ENCODE results near the gene RNF213.

Gene RNF213

GRCh38 chr17:80408872-80409271 is 148.2 kb downstream of the RNF213 start:
- in situ Hi-C loops (cut with HindIII; ENCODE audit: low sequenced_read_pairs), result no loop called here

- in situ Hi-C loops (cut with HindIII; ENCODE audit: low sequenced_read_pairs), result loop anchor here (10.0 kb wide), 1 partner anchor 115 kb away; no protein-coding TSS in a partner anchor
These were observed 149.0 kb downstream of the RNF213 start for GRCh38 chr17:80409626-80410025.

- in situ Hi-C loops (cut with HindIII; ENCODE audit: low sequenced_read_pairs), result loop anchor here (10.0 kb wide), 1 partner anchor 114 kb away; no protein-coding TSS in a partner anchor
These were observed 149.9 kb downstream of the RNF213 start for GRCh38 chr17:80410441-80411087.

- in situ Hi-C loops (cut with HindIII; ENCODE audit: low sequenced_read_pairs), result loop anchor here (10.0 kb wide), 1 partner anchor 111 kb away; no protein-coding TSS in a partner anchor
These were observed 153.3 kb downstream of the RNF213 start for GRCh38 chr17:80413771-80414507.

DNA sequence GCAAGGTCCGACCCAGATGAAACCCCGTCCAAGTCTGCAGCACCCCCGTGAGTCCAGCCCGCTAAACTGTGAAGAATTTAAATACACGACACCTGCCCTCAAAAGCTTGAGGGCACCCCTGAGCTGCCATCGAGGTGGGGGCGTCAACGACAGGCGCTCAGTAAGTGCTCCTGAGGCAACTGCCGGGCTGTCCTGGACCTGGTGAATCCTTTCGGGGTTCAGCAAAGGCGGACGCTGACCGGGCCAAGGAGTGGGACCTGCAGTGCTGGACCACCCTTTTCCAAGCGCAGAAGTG is 153.8 kb downstream of the RNF213 start:
- in situ Hi-C loops (cut with HindIII; ENCODE audit: low sequenced_read_pairs), result loop anchor here (10.0 kb wide), 1 partner anchor 110 kb away; no protein-coding TSS in a partner anchor

GRCh38 chr17:80414803-80415625 is 154.4 kb downstream of the RNF213 start, which contains the start of gene ENDOV:
ENDOV (plus strand) TSS chr17:80415167; CDS start chr17:80415195, 28 bp downstream.
- in situ Hi-C loops (cut with HindIII; ENCODE audit: low sequenced_read_pairs), result loop anchor here (10.0 kb wide), 1 partner anchor 110 kb away; no protein-coding TSS in a partner anchor

DNA sequence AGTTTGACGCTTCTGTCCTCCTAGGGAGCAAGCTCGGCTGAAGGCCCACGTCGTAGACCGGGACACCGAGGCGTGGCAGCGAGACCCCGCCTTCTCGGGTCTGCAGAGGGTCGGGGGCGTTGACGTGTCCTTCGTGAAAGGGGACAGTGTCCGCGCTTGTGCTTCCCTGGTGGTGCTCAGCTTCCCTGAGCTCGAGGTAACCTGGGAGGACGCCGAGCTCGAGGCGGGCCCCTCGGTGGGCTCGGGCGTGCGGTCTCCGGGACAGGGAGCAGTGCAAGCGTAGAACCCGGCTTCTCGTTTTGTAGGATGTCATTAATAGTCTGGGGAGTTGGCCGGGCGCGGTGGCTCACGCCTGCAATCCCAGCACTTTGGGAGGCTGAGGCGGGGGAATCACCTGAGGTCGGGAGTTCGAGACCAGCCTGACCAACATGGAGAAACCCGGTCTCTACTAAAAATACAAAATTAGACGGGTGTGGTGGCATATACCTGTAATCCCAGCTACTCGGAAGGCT is 155.0 kb downstream of the RNF213 start:
- in situ Hi-C loops (cut with HindIII; ENCODE audit: low sequenced_read_pairs), result loop anchor here (10.0 kb wide), 1 partner anchor 109 kb away; no protein-coding TSS in a partner anchor

DNA sequence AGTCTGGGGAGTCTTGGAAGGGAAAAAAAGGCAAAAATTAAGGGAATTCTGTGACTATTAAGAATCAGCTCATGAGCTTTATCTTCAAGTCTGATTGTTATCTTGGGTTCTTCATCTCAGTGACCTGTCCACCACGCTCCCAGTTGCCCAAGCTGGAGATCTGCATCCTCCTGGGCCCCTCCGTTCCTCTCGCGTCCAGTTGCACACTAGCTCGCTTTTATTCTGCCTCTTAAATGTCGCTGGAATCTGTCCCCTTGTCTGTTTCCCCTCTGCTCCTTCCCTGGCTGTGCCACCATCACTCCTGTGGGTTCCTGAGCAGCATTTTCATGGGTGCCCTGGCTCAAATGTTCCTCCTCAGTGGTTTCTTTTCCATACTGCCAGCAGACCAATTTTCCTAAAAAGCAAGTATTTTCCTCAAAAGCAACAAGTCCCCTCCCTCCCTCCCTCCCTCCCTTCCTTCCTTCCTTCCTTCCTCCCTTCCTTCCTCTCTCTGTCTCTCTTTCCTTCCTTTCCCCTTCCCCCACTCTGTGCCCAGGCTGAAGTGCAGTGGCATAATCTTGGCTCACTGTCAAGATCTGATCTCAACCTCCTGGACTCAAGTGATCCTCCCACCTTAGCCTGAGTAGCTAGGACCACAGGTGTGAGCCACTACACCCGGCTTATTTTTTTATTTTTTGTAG is 155.7 kb downstream of the RNF213 start:
- in situ Hi-C loops (cut with HindIII; ENCODE audit: low sequenced_read_pairs), result loop anchor here (10.0 kb wide), 1 partner anchor 108 kb away; no protein-coding TSS in a partner anchor

GRCh38 chr17:80416940-80417293 is 156.3 kb downstream of the RNF213 start:
- in situ Hi-C loops (cut with HindIII; ENCODE audit: low sequenced_read_pairs), result loop anchor here (10.0 kb wide), 1 partner anchor 108 kb away; no protein-coding TSS in a partner anchor

DNA sequence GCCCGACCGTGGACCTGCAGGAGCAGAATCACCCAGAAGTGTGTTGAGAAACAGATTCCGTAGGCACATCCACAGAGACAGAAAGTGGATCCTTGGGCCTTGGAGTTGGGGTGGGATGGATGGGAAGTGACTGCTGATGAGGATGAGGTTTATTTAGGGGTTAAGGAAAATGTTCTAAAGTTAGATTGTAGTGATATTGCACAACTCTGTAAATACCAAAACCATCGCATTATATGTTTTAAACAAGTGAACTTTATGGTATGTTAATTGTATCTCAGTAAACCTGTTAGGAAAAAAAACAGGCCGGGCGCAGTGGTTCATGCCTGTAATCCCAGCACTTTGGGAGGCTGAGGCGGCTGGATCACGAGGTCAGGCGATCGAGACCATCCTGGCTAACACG is 157.9 kb downstream of the RNF213 start:
- in situ Hi-C loops (cut with HindIII; ENCODE audit: low sequenced_read_pairs), result loop anchor here (10.0 kb wide), 1 partner anchor 106 kb away; no protein-coding TSS in a partner anchor

GRCh38 chr17:80419255-80419654 is 158.6 kb downstream of the RNF213 start:
- in situ Hi-C loops (cut with HindIII; ENCODE audit: low sequenced_read_pairs), result loop anchor here (10.0 kb wide), 1 partner anchor 106 kb away; no protein-coding TSS in a partner anchor

- in situ Hi-C loops (cut with HindIII; ENCODE audit: low sequenced_read_pairs), result no loop called here
These were observed 160.9 kb downstream of the RNF213 start for GRCh38 chr17:80421381-80422090.

GRCh38 chr17:80422276-80422675 is 161.6 kb downstream of the RNF213 start:
- in situ Hi-C loops (cut with HindIII; ENCODE audit: low sequenced_read_pairs), result no loop called here

- in situ Hi-C loops (cut with HindIII; ENCODE audit: low sequenced_read_pairs), result no loop called here
These were observed 162.3 kb downstream of the RNF213 start for GRCh38 chr17:80422981-80423380.

DNA sequence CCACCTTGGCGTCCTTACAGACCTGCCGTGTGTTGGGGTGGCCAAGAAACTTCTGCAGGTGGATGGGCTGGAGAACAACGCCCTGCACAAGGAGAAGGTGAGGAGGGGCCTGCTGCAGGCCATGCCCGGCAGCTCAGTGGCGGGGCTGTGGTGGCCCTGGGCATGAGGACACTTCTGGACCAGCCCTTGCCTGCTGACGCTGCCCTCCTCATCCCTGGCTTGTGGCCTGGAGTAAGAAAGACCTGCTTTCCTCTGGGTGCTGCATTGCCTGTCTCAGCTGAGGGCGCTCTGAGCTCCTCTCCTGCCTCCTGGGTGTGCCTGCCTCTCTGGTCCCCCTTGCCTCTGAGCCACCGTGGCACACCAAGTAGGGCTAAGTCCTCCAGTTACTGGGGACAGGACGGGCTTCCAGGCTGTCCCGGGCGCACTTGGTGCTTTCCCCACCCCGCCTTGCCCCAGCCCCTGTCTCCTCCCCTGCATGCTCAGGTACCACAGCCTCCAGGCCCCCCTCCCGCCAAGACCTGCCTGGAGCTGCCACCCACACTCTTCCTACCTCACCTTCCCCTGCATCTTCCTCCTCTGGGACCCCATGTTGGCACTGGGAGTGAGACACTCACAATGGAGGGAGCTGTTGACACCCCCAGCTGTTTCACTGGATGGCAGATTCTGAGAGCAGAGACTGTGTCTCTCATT is 163.0 kb downstream of the RNF213 start:
- in situ Hi-C loops (cut with HindIII; ENCODE audit: low sequenced_read_pairs), result no loop called here

GRCh38 chr17:80424261-80424660 is 163.6 kb downstream of the RNF213 start:
- in situ Hi-C loops (cut with HindIII; ENCODE audit: low sequenced_read_pairs), result no loop called here

DNA sequence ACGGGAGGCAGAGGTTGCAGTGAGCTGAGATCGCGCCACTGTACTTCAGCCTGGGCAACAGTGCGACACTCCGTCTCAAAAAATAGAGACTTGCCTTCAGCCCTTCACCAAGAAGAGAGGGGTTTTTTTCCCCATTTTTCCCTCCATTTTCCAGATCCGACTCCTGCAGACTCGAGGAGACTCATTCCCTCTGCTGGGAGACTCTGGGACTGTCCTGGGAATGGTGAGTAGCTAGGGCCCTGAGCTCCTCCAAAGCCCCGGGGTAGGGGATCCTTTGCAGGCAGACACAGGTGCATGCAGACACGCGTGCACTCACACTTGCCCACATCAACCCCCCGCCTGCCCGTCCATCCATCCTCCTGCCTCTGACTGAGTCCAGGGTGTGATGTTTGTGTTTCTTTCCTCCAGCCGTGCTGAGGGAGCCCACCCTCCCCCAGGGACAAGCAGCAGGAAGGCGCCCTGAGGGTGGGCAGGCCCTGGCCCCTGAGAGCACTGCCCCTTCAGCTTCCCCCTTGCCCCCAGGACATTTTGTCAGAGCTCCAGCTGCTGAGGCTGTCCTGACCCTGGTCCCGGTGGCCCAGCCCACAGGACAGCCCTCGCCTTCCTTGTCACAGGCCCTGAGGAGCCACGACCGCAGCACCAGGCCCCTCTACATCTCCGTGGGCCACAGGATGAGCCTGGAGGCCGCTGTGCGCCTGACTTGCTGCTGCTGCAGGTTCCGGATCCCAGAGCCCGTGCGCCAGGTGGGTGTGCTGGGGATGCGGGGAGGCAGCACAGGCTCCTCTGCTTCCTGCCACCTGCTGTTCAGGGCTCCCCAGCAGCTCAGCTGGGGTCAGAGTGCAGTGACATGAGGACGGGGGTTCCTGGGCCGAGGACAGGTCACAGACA is 164.5 kb downstream of the RNF213 start:
- in situ Hi-C loops (cut with HindIII; ENCODE audit: low sequenced_read_pairs), result loop anchor here (25.0 kb wide), 1 partner anchor 687 kb away; no protein-coding TSS in a partner anchor
